Stimulated activated CD8-positive, alpha-beta memory T cell treated with anti-CD3 and anti-CD28 coated beads, Interleukin-4, amount 100 ng/mL, for 48 hours (primary cell): Measurements from ENCODE around the gene DLG2.

ENCODE experiments used
- DNase-seq: peaks from one replicate; pipeline ENCODE4 v3.0.0-alpha.2; 2020

The DLG2 gene

GRCh38 chr11:83681906-83682610 is 1945.1 kb downstream of the DLG2 start:
- no peak for DNase-seq

GRCh38 chr11:83681031-83681781 is 1945.9 kb downstream of the DLG2 start:
- no peak for DNase-seq

- no peak for DNase-seq
These were observed 1946.8 kb downstream of the DLG2 start for GRCh38 chr11:83680321-83680720.

- no peak for DNase-seq
These were observed 1948.1 kb downstream of the DLG2 start for GRCh38 chr11:83678831-83679584.

- no peak for DNase-seq
These were observed 1949.4 kb downstream of the DLG2 start for GRCh38 chr11:83677730-83678129.

GRCh38 chr11:83676056-83676601 is 1951.0 kb downstream of the DLG2 start:
- DNase-seq = no peak

GRCh38 chr11:83674102-83674896 is 1952.8 kb downstream of the DLG2 start:
- no peak for DNase-seq

GRCh38 chr11:83671289-83671688 is 1955.9 kb downstream of the DLG2 start:
- no peak for DNase-seq

GRCh38 chr11:83666149-83666548 is 1961.0 kb downstream of the DLG2 start:
- DNase-seq = no peak

- DNase-seq = no peak
These were observed 1963.2 kb downstream of the DLG2 start for GRCh38 chr11:83663988-83664387.

- DNase-seq = no peak
These were observed 1963.7 kb downstream of the DLG2 start for GRCh38 chr11:83663446-83663845.

GRCh38 chr11:83662494-83662893 is 1964.7 kb downstream of the DLG2 start:
- no peak for DNase-seq

GRCh38 chr11:83661491-83662350 is 1965.4 kb downstream of the DLG2 start:
- no peak for DNase-seq

GRCh38 chr11:83659466-83659865 is 1967.7 kb downstream of the DLG2 start:
- DNase-seq = no peak

GRCh38 chr11:83656796-83657330 is 1970.3 kb downstream of the DLG2 start:
- no peak for DNase-seq

- DNase-seq = no peak
These were observed 1971.2 kb downstream of the DLG2 start for GRCh38 chr11:83655976-83656375.

- no peak for DNase-seq
These were observed 1977.7 kb downstream of the DLG2 start for GRCh38 chr11:83649528-83649855.

- no peak for DNase-seq
These were observed 1978.3 kb downstream of the DLG2 start for GRCh38 chr11:83648610-83649527.

- DNase-seq = no peak
These were observed 1981.6 kb downstream of the DLG2 start for GRCh38 chr11:83645561-83645960.

GRCh38 chr11:83643115-83643514 is 1984.0 kb downstream of the DLG2 start:
- no peak for DNase-seq
